ENCODE data around the gene NFXL1.

The NFXL1 gene

DNA sequence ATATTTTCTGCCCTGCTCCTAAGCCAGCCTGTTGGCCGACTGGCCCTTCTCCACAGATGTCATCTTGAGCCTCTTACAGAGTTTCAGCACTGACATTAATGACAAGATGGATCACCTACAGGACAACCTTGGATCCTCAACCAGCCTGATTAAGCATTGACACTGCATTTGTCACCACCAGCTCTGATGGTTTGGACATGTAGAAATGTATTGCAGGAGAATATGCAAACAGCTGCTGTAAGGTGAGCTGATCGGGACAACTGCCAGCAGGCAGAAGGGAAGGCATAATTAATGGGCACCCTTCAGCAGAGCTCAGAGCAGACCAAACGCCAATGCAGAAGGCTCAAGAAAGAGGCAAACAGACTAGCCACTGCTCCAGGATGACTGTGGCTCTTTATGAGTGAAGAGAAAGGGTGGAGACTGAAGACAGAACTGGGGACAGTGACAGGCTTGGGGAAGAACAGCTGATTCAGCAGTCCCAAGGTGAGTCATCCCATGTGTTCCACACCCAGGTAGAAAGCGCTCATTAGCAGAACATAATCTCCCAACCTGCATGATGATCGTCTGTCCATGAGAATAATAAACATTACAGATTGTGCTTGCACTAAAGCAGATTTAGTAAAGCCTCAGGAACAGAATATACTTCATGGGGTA, 83.2 kb downstream of the NFXL1 start:
- DNase-seq (ENCODE audit: low read depth), result no peak

DNA sequence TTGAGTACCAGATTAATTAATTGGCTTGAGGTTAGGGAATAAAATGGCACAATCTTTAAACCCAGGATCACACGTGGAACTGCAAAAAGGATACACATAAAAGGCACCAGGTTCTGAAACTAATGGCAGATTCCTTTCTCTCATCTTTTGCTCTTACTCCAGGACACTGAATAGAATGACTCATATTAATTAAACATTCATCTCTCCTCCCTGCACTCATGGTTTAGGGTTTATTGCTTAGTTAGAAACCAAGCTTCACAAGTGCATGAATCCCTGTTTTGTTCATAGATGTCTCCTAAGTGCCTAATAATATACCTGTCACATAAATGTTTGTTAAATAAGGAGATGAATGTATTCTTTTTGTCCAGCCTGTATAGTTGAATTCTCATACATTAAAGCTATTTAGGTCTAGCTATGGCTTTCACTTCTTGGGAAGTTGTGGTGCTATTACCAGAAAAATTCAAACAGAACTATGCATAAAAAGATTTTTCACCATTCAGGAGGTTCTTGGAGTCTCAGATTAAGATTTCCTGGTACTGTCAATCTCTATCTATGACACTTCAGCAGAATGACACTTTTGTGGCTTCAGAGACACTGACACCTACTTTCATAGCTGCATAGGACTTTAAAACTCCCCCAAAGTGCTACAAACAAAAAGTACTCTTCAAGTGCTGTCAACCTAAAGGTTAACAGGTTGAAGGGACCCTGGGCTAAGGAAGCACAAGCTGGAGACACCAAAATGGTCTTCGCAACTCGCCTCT, 83.9 kb downstream of the NFXL1 start:
- DNase-seq (ENCODE audit: low read depth), result no peak

DNA sequence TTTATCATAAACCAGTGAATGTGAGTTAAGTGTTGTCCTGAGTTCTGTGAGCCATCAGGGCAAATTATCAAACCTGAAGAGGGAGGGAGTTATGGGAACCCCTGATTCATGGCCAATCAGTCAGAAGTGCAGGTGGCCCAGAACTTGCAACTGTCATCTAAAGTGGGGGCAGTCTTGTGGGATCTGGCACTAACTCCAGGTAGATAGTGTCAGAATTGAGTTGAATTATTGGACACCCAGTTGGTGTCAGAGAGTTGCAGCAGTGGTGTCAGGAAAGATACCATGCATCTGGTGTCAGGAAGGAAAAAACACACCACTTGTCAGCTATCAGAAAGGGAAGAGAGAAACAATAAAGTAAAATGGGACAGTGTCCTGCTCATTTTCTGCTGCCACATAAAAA, 84.9 kb downstream of the NFXL1 start:
- DNase-seq (ENCODE audit: low read depth), result no peak

DNA sequence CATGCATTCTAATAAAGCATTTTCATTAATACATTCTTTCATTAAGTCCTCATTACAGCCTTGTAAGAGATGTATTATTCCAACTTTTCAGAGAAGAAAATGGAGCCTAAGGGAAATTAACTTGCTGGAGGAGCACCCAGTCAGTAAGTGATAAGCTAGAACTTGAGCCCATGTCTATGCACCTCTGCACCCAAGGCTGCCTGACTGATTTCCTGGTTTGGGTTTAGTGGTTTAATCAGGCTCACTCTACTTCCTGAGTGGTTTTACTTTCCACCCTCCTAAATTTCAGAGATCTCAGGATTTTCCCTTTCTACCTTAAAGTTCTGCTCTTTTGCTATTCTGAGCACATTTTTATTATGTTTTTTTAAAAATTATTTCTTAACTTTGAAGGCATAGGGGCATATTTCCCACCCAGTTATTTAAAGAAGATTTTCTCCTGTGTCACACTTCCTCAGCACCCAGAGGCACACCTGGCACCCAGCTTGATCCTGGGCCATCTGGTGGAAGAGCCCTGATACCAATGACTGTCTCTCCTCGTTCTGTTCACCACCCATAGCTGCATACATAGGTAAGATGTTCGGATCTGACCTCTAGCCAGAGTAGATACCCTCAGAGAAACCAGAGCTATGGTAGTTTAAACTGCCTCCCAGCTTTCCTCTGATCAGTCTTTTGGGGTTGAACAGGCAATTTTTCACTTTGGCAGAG, 86.9 kb downstream of the NFXL1 start:
- DNase-seq (ENCODE audit: low read depth), result no peak

DNA sequence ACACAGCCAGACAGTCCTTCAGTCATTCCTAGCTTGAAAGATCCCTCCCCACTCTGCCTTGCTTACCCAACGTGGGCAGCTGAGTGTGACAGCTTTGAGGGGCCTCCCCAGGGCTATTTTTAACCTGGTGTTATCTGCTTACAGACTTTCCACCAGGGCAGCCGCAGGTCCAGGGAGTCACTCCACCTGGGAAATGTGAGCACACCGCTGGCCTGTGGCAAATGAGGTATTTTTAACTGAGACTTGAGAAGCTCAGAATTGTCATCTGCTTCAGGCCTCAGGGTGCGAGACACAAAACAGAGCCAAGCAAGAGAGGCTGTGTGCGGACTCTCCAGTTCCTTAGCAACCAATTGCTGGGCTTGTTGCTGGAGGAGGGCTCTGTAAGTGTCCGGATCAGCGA, 89.5 kb downstream of the NFXL1 start:
- DNase-seq (ENCODE audit: low read depth), result no peak

DNA sequence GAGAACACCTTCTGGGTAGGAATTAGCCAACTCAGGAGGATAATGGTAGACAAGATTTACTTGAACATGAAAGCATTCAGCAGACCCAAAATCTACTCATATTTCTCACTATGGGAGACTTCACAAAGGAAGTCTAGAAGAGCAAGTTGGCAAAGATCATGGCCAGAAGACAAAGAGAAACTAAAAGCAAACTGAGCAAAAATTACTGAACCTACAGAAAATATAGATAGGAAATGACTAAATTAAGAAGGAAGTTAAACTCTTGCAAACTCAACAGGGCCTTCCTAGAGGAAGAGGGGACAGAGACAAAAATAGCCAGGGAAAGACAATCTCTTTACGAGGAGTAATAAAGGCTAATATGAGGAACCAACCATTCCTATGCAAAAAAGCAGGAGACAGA, 95.2 kb downstream of the NFXL1 start:
- no peak for DNase-seq (ENCODE audit: low read depth)

DNA sequence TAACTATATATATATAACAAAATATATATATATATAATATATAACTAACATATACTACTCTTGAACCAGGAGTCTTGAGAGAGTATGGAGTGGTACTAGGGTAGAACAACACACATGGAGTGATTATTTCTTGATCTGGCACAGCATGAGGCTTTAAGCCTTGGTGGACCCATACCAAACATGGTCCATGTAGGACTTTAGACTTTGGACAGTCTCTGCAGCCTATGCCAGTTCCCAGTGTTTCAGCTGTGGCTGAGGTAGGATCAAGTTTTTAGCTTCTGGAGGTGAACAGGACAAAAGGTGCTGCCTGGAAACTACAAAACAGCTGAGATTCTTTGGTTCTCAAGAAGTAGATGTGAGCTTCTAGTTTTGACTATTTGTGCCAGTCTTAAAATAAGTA, 97.1 kb downstream of the NFXL1 start:
- no peak for DNase-seq (ENCODE audit: low read depth)

DNA sequence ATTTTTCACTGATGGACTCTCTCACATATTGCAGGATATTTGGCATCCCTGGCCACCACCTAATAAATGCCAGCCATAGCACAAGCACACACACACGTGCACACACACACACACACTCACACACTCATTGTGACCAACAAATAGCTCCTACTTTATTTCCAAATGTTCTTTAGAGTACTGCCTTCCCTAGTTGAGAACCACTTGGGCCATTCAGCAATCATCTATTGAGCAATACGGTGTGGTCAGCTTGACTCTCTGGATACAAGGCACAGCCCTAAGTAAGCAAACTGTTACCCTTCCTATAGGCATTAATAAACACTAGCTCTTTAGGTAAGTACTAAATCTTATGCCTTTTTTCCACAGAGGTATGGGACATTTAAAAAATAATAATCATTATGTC, 97.6 kb downstream of the NFXL1 start:
- DNase-seq (ENCODE audit: low read depth), result no peak

DNA sequence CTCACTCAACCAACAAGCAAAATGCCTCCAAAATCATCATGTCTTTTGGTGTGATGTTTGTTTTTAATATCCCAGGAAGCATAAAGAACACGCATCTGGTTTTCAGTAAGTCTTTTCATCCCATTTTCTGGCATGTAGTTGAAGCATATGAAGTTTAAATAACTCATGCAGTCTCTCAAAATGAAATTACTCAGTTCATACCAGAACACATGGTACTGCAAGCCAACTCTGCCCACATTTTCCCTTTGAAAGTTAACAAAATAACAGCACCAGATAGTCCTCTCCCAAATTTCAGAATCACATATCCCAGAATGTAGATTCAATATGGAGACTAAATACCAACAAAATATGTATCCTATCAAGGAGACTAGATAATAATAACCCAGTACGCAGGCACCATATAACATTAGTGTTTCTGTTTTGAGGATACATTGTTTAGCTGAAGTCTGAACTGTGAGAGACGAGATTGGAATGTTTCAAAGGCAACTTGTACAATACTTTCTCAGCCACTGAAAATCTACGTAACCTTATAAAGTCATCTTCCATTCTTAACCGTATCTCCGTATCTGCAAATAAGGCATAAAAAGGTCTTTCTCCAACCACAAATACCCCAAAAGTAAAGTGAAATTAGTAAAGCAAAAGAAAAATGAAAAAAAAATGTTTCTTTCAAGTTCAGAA, 99.6 kb downstream of the NFXL1 start:
- no peak for DNase-seq (ENCODE audit: low read depth)

DNA sequence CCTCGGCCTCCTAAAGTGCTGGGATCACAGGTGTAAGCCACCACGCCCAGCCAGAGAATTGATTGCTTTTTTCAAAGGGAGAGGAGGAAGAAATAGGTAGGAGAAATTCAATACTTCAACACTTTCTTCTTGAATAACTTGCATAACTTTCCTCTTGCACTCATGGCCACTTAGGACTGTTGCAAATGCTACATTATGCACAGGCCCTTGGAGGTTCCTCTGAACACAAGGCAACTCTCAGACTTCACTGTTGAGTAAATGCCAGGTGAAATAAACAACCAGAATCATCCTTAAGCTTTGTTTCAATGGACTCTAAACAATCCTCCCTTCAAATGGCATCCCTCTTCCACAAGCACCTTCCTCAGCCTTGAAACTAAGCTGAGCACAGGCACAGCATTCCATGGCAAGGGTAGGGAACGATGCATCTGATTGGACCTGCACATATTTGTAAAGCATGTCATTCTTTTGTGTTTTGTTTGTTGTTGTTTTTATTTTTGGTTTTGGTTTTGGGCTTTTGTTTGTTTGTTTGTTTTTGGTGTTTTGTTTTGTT, 104.7 kb downstream of the NFXL1 start:
- no peak for DNase-seq (ENCODE audit: low read depth)

DNA sequence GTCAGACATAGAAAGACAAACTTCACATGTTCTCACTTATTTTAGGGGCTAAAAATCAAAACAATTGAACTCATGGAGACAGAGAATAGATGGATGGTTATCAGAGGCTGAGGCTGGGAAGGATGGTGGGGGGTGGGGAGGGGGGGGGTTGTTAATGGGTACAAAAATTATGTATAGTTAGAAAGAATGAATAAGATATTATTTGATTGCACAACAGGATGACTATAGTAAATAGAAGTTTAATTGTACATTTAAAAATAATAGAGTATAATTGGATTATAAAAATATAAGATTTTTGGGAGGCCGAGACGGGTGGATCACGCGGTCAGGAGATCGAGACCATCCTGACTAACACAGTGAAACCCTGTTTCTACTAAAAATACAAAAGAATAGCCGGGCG, 109.8 kb downstream of the NFXL1 start:
- no peak for DNase-seq (ENCODE audit: low read depth)

DNA sequence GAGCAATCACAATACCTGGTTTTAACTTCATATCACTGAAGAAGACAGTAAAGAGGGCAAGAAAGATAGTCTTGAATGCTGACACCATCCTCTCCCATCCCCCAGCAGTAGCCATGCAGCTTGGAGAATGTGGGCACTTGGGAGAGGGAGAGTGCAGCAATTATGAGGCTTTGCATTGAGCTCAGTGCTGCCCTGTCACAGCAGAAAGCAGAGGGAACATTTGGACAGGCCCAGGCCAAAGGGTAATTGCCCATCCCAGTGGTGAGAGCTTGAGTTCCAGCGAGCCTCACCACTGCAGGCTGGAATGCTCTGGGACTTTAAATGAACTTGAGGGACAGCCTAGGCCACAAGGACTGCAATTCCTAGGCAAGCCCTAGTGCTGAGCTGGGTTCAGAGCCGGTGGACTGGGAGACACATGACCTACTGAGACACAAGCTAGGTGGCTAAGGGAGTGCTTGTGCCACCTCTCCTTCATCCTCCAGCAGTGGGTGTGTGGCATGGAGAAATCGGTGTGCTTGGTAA, 112.8 kb downstream of the NFXL1 start:
- no peak for DNase-seq (ENCODE audit: low read depth)

DNA sequence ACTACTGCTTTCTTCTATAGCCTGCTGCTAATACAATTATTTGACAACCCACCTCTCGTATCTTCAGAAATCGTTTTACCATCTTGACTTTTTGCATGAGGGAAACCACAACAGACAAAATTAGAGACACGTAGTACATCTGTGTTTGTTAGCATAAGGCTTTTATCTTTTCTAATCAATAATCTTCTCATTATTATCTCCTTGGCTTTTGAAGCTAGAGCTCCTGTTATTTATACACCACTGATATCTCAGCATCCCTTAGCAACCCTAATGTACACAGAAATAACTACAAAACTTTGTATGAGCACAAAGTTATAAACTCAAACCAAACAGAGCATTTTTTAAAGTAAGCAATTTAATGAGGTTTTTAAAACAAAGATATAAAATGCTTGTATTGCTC, 116.2 kb downstream of the NFXL1 start:
- DNase-seq (ENCODE audit: low read depth), result no peak

Data from stimulated activated CD8-positive, alpha-beta memory T cell treated with anti-CD3 and anti-CD28 coated beads, Interleukin-15, amount 100 ng/mL, for 1 hour (primary cell).